Activated T-cell treated with anti-CD3 and anti-CD28 coated beads, Interleukin-2, amount 50 U/mL, for 4 hours (primary cell): Measurements from ENCODE around the gene ZNF74. TPM values are rescaled to one million over a fixed set of nuclear protein-coding genes. Genes with fewer than 3 reads are reported as not detected.
"Not testable (repeated sequence)": the region's sequence is repeated elsewhere in the genome, so short reads cannot be mapped to it uniquely, and the experiment has no call there.

Experiments used
- ATAC-seq, 2 donors: fragments of 200-7000 bp; cut with Tn5 transposase; one replicate each; pipeline ENCODE4 v1.10.0; 2021
- DNase-seq: peaks from one replicate; pipeline ENCODE4 v3.0.0-alpha.2; 2020
- H3K27me3 Mint-ChIP-seq: one replicate; pipeline ENCODE4 v1.8.0; 2021; ENCODE audit warnings: low read depth, mixed read lengths
- H3K36me3 Mint-ChIP-seq: one replicate; pipeline ENCODE4 v1.8.0; 2022; ENCODE audit warnings: mixed read lengths; ENCODE audit not compliant: insufficient read depth
- H3K4me1 Mint-ChIP-seq: one replicate; pipeline ENCODE4 v1.8.0; 2021; ENCODE audit warnings: low read depth, mixed read lengths
- H3K4me3 Mint-ChIP-seq: one replicate; pipeline ENCODE4 v1.8.0; 2021; ENCODE audit warnings: mild to moderate bottlenecking, moderate library complexity, mixed read lengths
- H3K9me3 Mint-ChIP-seq: one replicate; pipeline ENCODE4 v1.8.0; 2021; ENCODE audit warnings: mixed read lengths
- total RNA-seq, 3 donors: library from RNA; stranded (reverse); gene quantifications; one replicate each; pipeline ENCODE4 v1.2.1, GENCODE V29; 2021

Gene ZNF74
- total RNA-seq = 10 to 100 TPM; 16.4 to 21.1 (median 19.4) TPM

- no peaks in the 10 kb centered on the region for H3K36me3 Mint-ChIP-seq
- H3K27me3 Mint-ChIP-seq = no peaks in the 10 kb centered on the region
- H3K9me3 Mint-ChIP-seq = no peaks in the 10 kb centered on the region
- H3K4me1 Mint-ChIP-seq = peaks cover 32% of the 10 kb centered on the region
- peak within 1 kb of the TSS; percentile 86 for H3K4me3 Mint-ChIP-seq
- DNase-seq = peak; percentile 76
- ATAC-seq = peak; percentile 96 to 97
Measured at GRCh38 chr22:20393705-20394476, at the start of gene ZNF74. Gene ZNF74, plus strand, starts transcription at chr22:20394151. Its CDS starts 478 bp downstream, at chr22:20394629.

- not testable (repeated sequence) for H3K36me3 Mint-ChIP-seq, H3K4me1 Mint-ChIP-seq, DNase-seq, H3K9me3 Mint-ChIP-seq, ATAC-seq, H3K27me3 Mint-ChIP-seq, H3K4me3 Mint-ChIP-seq
Measured at GRCh38 chr22:20346553-20346952, 47.4 kb upstream of the ZNF74 start.

GRCh38 chr22:20352536-20352935 lies 41.4 kb upstream of the ZNF74 start:
- H3K27me3 Mint-ChIP-seq, H3K9me3 Mint-ChIP-seq, DNase-seq, H3K4me3 Mint-ChIP-seq, H3K4me1 Mint-ChIP-seq, H3K36me3 Mint-ChIP-seq, ATAC-seq: not testable (repeated sequence)

GRCh38 chr22:20354238-20354975 lies 39.5 kb upstream of the ZNF74 start:
- ATAC-seq = no peak
- Mint-ChIP-seq H3K27me3 (no peaks in the 10 kb centered on the region), H3K4me3 (no peak overlapping the region), H3K9me3 (no peaks in the 10 kb centered on the region), H3K4me1 (no peaks in the 10 kb centered on the region), H3K36me3 (no peaks in the 10 kb centered on the region)
- DNase-seq = no peak

GRCh38 chr22:20355939-20356636 lies 37.9 kb upstream of the ZNF74 start:
- not testable (repeated sequence) for ATAC-seq, H3K4me1 Mint-ChIP-seq, H3K27me3 Mint-ChIP-seq, H3K4me3 Mint-ChIP-seq, H3K9me3 Mint-ChIP-seq, DNase-seq, H3K36me3 Mint-ChIP-seq

GRCh38 chr22:20356906-20357305 lies 37.0 kb upstream of the ZNF74 start:
- DNase-seq, H3K4me1 Mint-ChIP-seq, H3K9me3 Mint-ChIP-seq: not testable (repeated sequence)

GRCh38 chr22:20357967-20358366 lies 36.0 kb upstream of the ZNF74 start:
- not testable (repeated sequence) for H3K9me3 Mint-ChIP-seq, H3K4me3 Mint-ChIP-seq

More at GRCh38 chr22:20356906-20357305, 37.0 kb upstream of the ZNF74 start:
- not testable (repeated sequence) for H3K36me3 Mint-ChIP-seq, H3K27me3 Mint-ChIP-seq, ATAC-seq, H3K4me3 Mint-ChIP-seq

GRCh38 chr22:20358503-20359239 lies 35.3 kb upstream of the ZNF74 start:
- not testable (repeated sequence) for H3K4me3 Mint-ChIP-seq, H3K36me3 Mint-ChIP-seq, ATAC-seq, H3K4me1 Mint-ChIP-seq, H3K9me3 Mint-ChIP-seq, DNase-seq, H3K27me3 Mint-ChIP-seq

More at GRCh38 chr22:20357967-20358366, 36.0 kb upstream of the ZNF74 start:
- not testable (repeated sequence) for H3K4me1 Mint-ChIP-seq, ATAC-seq, H3K27me3 Mint-ChIP-seq, H3K36me3 Mint-ChIP-seq, DNase-seq

GRCh38 chr22:20360261-20360660 lies 33.7 kb upstream of the ZNF74 start:
- not testable (repeated sequence) for H3K4me3 Mint-ChIP-seq, DNase-seq, H3K27me3 Mint-ChIP-seq, H3K36me3 Mint-ChIP-seq, ATAC-seq, H3K9me3 Mint-ChIP-seq
- H3K4me1 Mint-ChIP-seq = peaks cover 11% of the 10 kb centered on the region

GRCh38 chr22:20360866-20361751 lies 32.8 kb upstream of the ZNF74 start:
- H3K9me3 Mint-ChIP-seq, H3K4me3 Mint-ChIP-seq, ATAC-seq, H3K27me3 Mint-ChIP-seq, DNase-seq, H3K36me3 Mint-ChIP-seq: not testable (repeated sequence)
- peaks cover 13% of the 10 kb centered on the region for H3K4me1 Mint-ChIP-seq

GRCh38 chr22:20361752-20362229 lies 32.2 kb upstream of the ZNF74 start:
- H3K9me3 Mint-ChIP-seq, H3K4me3 Mint-ChIP-seq, H3K27me3 Mint-ChIP-seq, ATAC-seq, DNase-seq, H3K36me3 Mint-ChIP-seq: not testable (repeated sequence)
- peaks cover 13% of the 10 kb centered on the region for H3K4me1 Mint-ChIP-seq

- H3K4me3 Mint-ChIP-seq, H3K27me3 Mint-ChIP-seq, H3K9me3 Mint-ChIP-seq, H3K36me3 Mint-ChIP-seq, ATAC-seq, DNase-seq: not testable (repeated sequence)
- H3K4me1 Mint-ChIP-seq = peaks cover 13% of the 10 kb centered on the region
Measured at GRCh38 chr22:20362403-20362802, 31.5 kb upstream of the ZNF74 start.
